Cortex of kidney (tissue), 1 donor: ENCODE results near the gene MRPL17.

ENCODE experiments used
- DNase-seq: peaks from one replicate; lab custom pipeline; 2025; lab: John Stamatoyannopoulos, UW

MRPL17 gene

DNA sequence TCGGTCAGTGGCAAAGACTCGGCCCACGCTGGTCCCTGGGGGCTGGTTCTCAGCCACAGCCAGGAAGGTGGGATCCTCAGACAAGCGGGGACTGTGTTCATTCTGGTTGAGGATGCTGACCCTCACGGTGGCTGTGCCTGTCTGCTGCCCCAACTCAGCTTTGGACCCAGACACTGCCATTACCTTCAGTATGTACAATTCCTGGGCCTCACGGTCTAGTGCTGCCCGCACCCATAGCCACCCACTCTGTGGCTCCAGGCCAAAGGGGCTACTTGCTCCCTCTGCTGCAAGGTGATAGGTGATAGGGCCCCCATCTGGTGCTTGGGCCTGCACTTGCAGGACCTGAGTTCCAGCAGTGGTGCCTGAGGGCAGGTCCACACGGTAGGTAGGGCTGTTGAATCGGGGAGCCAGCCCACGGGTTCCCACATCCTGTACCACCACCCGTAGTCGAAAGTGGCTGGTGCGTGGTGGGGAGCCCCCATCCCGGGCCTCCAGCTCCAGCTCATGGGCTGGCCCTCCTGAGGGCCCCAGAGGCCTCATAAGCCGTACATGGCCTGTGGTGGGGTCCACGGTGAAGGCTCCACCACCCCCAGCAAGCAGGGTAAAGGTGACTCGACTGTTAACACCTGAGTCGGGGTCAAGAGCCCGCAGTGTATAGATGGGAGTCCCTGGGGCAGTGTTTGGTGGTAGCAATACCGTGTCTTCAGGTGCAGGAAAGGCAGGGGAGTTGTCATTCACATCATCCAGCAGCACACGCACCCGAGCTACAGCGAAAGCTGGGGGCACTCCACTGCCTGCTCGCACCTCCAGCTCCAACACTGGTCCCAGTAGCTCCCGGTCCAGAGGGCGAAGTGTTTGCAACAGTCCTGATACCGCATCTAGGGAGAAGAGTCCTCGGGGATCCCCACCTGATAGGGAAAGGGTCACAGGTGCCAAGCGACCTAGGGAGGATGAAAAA lies 50.7 kb downstream of the MRPL17 start:
- DNase-seq = no peak

DNA sequence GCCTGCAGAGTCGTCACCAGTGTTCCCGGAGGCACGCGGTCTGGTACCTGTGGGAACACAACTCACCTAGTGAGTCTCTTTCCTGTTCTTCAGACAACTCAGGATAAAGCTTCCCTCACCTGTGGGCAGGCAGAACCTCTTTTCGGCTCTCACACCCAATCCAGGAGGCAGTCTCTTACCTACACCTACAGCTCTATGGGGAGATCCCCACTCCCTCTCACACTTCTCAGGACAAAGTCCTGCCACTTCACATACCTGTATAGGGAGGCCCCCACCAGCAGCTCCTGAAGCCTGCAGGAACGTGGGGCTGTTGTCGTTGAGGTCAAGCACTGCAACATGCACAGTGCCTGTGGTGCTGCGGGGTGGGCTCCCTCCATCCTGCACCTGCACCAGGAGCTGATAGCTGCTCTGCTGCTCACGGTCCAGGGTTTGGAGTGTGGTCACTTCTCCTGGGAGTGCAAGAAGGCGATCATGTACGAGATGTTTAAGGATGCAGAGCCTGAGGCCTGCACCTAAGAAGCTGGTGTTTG lies 51.7 kb downstream of the MRPL17 start:
- no peak for DNase-seq

DNA sequence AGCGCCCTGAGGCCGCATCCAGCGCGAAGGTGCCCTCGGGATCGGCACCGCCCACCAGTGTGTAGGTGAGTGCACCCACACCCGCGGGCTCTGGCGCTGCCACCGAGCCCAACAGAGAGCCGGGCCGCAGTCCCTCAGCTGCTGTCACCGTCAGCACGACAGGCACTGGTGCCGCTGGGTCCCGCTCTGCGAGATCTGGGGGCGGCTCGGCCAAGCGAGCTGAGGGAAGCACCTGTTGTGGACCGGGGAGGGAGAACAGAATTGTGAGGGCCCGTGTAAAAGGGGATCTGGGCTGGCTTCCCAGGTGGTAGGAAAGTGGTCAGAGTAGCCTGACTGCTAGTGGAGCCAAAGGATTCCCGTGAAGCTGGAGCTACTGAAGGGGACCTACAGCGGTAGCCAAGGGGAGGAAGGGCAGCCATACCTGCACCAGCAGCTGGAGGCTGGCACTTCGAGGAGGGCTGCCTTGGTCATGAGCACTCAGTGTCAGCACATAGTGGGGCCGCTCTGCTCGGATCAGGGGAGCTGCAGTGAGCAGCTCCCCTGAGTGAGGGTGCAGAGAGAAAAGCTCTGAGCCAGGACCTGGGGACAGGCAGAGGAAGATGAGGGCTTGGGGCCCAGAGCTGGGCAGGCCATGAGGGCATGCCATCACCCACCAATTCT lies 52.4 kb downstream of the MRPL17 start:
- DNase-seq = no peak
